H9 (cell line): Measurements from ENCODE around the gene MITF. TPM values are rescaled to one million over a fixed set of nuclear protein-coding genes. Genes with fewer than 3 reads are reported as not detected.

Experiments used
- DNase-seq: peaks from one replicate; pipeline ENCODE4 v3.0.0-alpha.2; 2017
- H2AFZ ChIP-seq: one replicate; pipeline ENCODE4 v1.6.1; 2013; ENCODE audit warnings: mild to moderate bottlenecking, low read length, control low read depth, moderate library complexity
- H2AK5ac ChIP-seq: 2 replicates; pipeline ENCODE4 v1.6.1; 2013; ENCODE audit warnings: low read length, control low read depth, mixed read lengths; ENCODE audit not compliant: insufficient read length
- H2BK120ac ChIP-seq: one replicate; pipeline ENCODE4 v1.6.1; 2013; ENCODE audit warnings: low read depth, mild to moderate bottlenecking, low read length, control low read depth, inconsistent platforms; ENCODE audit not compliant: poor library complexity, severe bottlenecking
- H2BK12ac ChIP-seq: 2 replicates; pipeline ENCODE4 v1.6.1; 2013; ENCODE audit warnings: low read length, control low read depth, mixed read lengths, low read depth; ENCODE audit not compliant: insufficient read length
- H2BK15ac ChIP-seq: 2 replicates; pipeline ENCODE4 v1.6.1; 2013; ENCODE audit warnings: low read depth, low read length, control low read depth
- H2BK20ac ChIP-seq: one replicate; pipeline ENCODE4 v1.6.1; 2013; ENCODE audit warnings: low read depth, mild to moderate bottlenecking, low read length, control low read depth, inconsistent platforms; ENCODE audit not compliant: poor library complexity, severe bottlenecking
- H2BK5ac ChIP-seq: 2 replicates; pipeline ENCODE4 v1.6.1; 2013; ENCODE audit warnings: low read length, control low read depth, mixed read lengths; ENCODE audit not compliant: insufficient read length
- H3K14ac ChIP-seq: 2 replicates; pipeline ENCODE4 v1.6.1; 2013; ENCODE audit warnings: low read length, control low read depth; ENCODE audit not compliant: insufficient read depth
- H3K18ac ChIP-seq: 2 replicates; pipeline ENCODE4 v1.6.1; 2013; ENCODE audit warnings: low read depth, mild to moderate bottlenecking, mixed read lengths, low read length, control low read depth; ENCODE audit not compliant: insufficient read length
- H3K23ac ChIP-seq: 2 replicates; pipeline ENCODE4 v1.6.1; 2013; ENCODE audit warnings: low read length, control low read depth, mixed read lengths, low read depth; ENCODE audit not compliant: insufficient read length
- H3K23me2 ChIP-seq: 2 replicates; pipeline ENCODE4 v1.6.1; 2013; ENCODE audit warnings: low read depth, mild to moderate bottlenecking, mixed read lengths, low read length, control low read depth; ENCODE audit not compliant: insufficient read length, poor library complexity, severe bottlenecking
- H3K27ac ChIP-seq: 2 replicates; pipeline ENCODE4 v1.5.1; 2013; ENCODE audit warnings: low read length, control low read depth, mixed read lengths, low read depth; ENCODE audit not compliant: insufficient read length
- H3K27me3 ChIP-seq: 2 replicates; pipeline ENCODE4 v1.6.1; 2013; ENCODE audit warnings: low read length, control low read depth, inconsistent platforms; ENCODE audit not compliant: insufficient read depth
- H3K4ac ChIP-seq: 2 replicates; pipeline ENCODE4 v1.6.1; 2013; ENCODE audit warnings: low read depth, mild to moderate bottlenecking, control low read depth, inconsistent platforms, low read length, moderate library complexity
- H3K4me1 ChIP-seq: 2 replicates; pipeline ENCODE4 v1.6.1; 2013; ENCODE audit warnings: low read length, control low read depth, inconsistent platforms; ENCODE audit not compliant: insufficient read depth
- H3K4me2 ChIP-seq: 2 replicates; pipeline ENCODE4 v1.6.1; 2013; ENCODE audit warnings: low read length, control low read depth, mixed read lengths; ENCODE audit not compliant: insufficient read length, insufficient read depth
- H3K56ac ChIP-seq: 2 replicates; pipeline ENCODE4 v1.6.1; 2013; ENCODE audit warnings: low read depth, mild to moderate bottlenecking, mixed read lengths, low read length, control low read depth; ENCODE audit not compliant: insufficient read length
- H3K79me1 ChIP-seq: 2 replicates; pipeline ENCODE4 v1.6.1; 2013; ENCODE audit warnings: low read depth, mild to moderate bottlenecking, moderate library complexity, low read length, control low read depth, inconsistent platforms; ENCODE audit not compliant: insufficient read depth, poor library complexity, severe bottlenecking
- H3K79me2 ChIP-seq: 2 replicates; pipeline ENCODE4 v1.6.1; 2013; ENCODE audit warnings: low read length, control low read depth, inconsistent platforms; ENCODE audit not compliant: insufficient read depth
- H3K9ac ChIP-seq: 2 replicates; pipeline ENCODE4 v1.6.1; 2013; ENCODE audit warnings: low read length, control low read depth, mixed read lengths; ENCODE audit not compliant: insufficient read length; ENCODE audit errors: extremely low read depth
- H3K9me3 ChIP-seq: one replicate; pipeline ENCODE4 v1.6.1; 2013; ENCODE audit warnings: low read depth, low read length, inconsistent platforms; ENCODE audit not compliant: control insufficient read depth
- H3T11ph ChIP-seq: one replicate; pipeline ENCODE4 v1.6.1; 2013; ENCODE audit warnings: mild to moderate bottlenecking, low read length, control low read depth, inconsistent platforms
- H4K20me1 ChIP-seq: one replicate; pipeline ENCODE4 v1.6.1; 2013; ENCODE audit not compliant: control insufficient read depth, insufficient read length, insufficient read depth
- H4K5ac ChIP-seq: 2 replicates; pipeline ENCODE4 v1.6.1; 2013; ENCODE audit warnings: low read depth, mild to moderate bottlenecking, mixed read lengths, low read length, control low read depth; ENCODE audit not compliant: insufficient read length
- H4K8ac ChIP-seq: replicated peaks from 2 replicates; pipeline ENCODE4 v1.6.1; 2013; ENCODE audit warnings: low read length, control low read depth, mixed read lengths, low read depth; ENCODE audit not compliant: insufficient read length
- H4K91ac ChIP-seq: 2 replicates; pipeline ENCODE4 v1.6.1; 2013; ENCODE audit warnings: low read depth, mild to moderate bottlenecking, moderate library complexity, mixed read lengths, low read length, control low read depth; ENCODE audit not compliant: insufficient read length
- H3K27ac Mint-ChIP-seq, 3 experiments: 2 replicates in 2 of 3; 3 replicates in 1 of 3; pipeline ENCODE4 v1.8.0; 2020 to 2021; ENCODE audit warnings: mixed read lengths in 3 of 3, mild to moderate bottlenecking in 1 of 3, moderate library complexity in 1 of 3
- H3K27me3 Mint-ChIP-seq: 2 replicates; pipeline ENCODE4 v1.8.0; 2021; ENCODE audit warnings: low read depth, mild to moderate bottlenecking, moderate library complexity, mixed read lengths
- H3K36me3 Mint-ChIP-seq, 3 experiments: 2 replicates in 2 of 3; 3 replicates in 1 of 3; pipeline ENCODE4 v1.8.0; 2020 to 2021; ENCODE audit warnings: low read depth in 3 of 3, mixed read lengths in 3 of 3; ENCODE audit not compliant: insufficient read depth in 1 of 3
- H3K4me1 Mint-ChIP-seq, 2 experiments: 2 replicates each; pipeline ENCODE4 v1.8.0; 2020; ENCODE audit warnings: mixed read lengths in 2 of 2
- H3K4me3 Mint-ChIP-seq, 2 experiments: 2 replicates in 1 of 2; 3 replicates in 1 of 2; pipeline ENCODE4 v1.8.0; 2020 to 2021; ENCODE audit warnings: mild to moderate bottlenecking in 2 of 2, mixed read lengths in 2 of 2, moderate library complexity in 1 of 2
- H3K9me3 Mint-ChIP-seq, 2 experiments: 2 replicates in 1 of 2; 3 replicates in 1 of 2; pipeline ENCODE4 v1.8.0; 2020; ENCODE audit warnings: mild to moderate bottlenecking in 2 of 2, mixed read lengths in 2 of 2, moderate library complexity in 1 of 2
- WGBS: extraction: QIAGEN DNeasy Blood & Tissue Kit; methylation state at CpG from one replicate; pipeline ENCODE4 v1.1.7; 2013; ENCODE audit warnings: missing lambda C conversion rate, low lambda C conversion rate, mixed read lengths; ENCODE audit not compliant: insufficient read length; ENCODE audit errors: extremely low coverage; 5-methylcytosine and 5-hydroxymethylcytosine counted together
- total RNA-seq: library from RNA; stranded (reverse); gene quantifications from 2 replicates; pipeline ENCODE4 v1.2.1, GENCODE V29; 2021
- TF ChIP-seq, protein P1 (sequence below): fragments of 200-600 bp; sonication (generic); conservative IDR thresholded peaks from 3 replicates; pipeline ENCODE4 v1.8.0; 2021; ENCODE audit warnings: antibody characterized with exemption, mild to moderate bottlenecking

MITF gene
- total RNA-seq, 1 experiment from 2014 or later: 0.81 TPM

DNA sequence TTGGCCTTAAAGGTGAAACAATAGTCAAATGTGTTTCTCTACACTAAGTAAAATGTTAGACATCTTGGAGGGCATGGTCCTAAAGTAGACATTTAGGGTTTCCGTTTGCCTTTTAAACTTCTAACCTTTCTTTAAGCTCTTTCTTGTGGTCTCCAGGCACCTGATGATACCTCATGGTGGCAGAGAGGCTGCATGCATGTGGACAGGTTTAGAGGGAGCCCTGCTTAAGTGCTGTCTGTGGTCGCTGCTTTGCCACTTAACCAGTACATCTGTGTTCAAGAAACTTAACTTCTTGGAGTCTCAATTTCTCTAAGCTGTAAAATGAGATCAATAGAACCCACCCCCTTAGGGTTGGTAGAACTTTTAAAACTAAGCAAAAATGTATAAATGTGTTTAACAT is 6.2 kb downstream of the MITF start:
- Histone ChIP-seq H2BK12ac (no peak overlapping the region), H3K23me2 (no peaks in the 10 kb centered on the region), H3K23ac (no peak overlapping the region), H3K27me3 (no peaks in the 10 kb centered on the region), H3K79me2 (no peaks in the 10 kb centered on the region), H3K4ac (no peak overlapping the region), H3K79me1 (no peaks in the 10 kb centered on the region), H4K8ac (no peak overlapping the region), H3K18ac (no peak overlapping the region), H2AK5ac (no peak overlapping the region), H3K14ac (no peak overlapping the region), H2AFZ (no peak overlapping the region), H2BK120ac (no peak overlapping the region), H3K56ac (no peak overlapping the region), H2BK15ac (no peak overlapping the region), H3K9me3 (no peaks in the 10 kb centered on the region), H3K9ac (no peak overlapping the region), H4K91ac (no peak overlapping the region), H4K5ac (no peak overlapping the region), H3K4me2 (no peak overlapping the region), H3K4me1 (peaks cover 2% of the 10 kb centered on the region; the same call in 1 of the 2 replicates), H2BK5ac (no peak overlapping the region), H3T11ph (no peak overlapping the region), H3K27ac (no peak overlapping the region), H4K20me1 (no peaks in the 10 kb centered on the region), H2BK20ac (no peak overlapping the region)
- no CpG with 5 or more reads among the region's 2 CpGs for WGBS
- no peaks in the 10 kb centered on the region for H3K9me3 Mint-ChIP-seq
- H3K36me3 Mint-ChIP-seq: no peaks in the 10 kb centered on the region
- no peak overlapping the region for H3K4me3 Mint-ChIP-seq
- peaks cover 7 to 12% of the 10 kb centered on the region in 2 experiments for H3K4me1 Mint-ChIP-seq
- no peak for DNase-seq
- peaks cover 21% of the 10 kb centered on the region for H3K27me3 Mint-ChIP-seq
- TF ChIP-seq, protein P1, sequence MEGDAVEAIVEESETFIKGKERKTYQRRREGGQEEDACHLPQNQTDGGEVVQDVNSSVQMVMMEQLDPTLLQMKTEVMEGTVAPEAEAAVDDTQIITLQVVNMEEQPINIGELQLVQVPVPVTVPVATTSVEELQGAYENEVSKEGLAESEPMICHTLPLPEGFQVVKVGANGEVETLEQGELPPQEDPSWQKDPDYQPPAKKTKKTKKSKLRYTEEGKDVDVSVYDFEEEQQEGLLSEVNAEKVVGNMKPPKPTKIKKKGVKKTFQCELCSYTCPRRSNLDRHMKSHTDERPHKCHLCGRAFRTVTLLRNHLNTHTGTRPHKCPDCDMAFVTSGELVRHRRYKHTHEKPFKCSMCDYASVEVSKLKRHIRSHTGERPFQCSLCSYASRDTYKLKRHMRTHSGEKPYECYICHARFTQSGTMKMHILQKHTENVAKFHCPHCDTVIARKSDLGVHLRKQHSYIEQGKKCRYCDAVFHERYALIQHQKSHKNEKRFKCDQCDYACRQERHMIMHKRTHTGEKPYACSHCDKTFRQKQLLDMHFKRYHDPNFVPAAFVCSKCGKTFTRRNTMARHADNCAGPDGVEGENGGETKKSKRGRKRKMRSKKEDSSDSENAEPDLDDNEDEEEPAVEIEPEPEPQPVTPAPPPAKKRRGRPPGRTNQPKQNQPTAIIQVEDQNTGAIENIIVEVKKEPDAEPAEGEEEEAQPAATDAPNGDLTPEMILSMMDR: no peak
- no peak overlapping the region for H3K27ac Mint-ChIP-seq
